Thymus (tissue), 11 donors: ENCODE data around the gene HDAC4. TPM values are rescaled to one million over a fixed set of nuclear protein-coding genes. Genes with fewer than 3 reads are reported as not detected.

Source experiments
- DNase-seq, 9 donors: peaks; one replicate each; pipeline ENCODE4 v3.0.0-alpha.2; 2013; ENCODE audit warnings: low spot score in 9 of 9, low read depth in 6 of 9, missing footprints in 1 of 9
- H3K27ac ChIP-seq, 2 donors: one replicate each; pipeline ENCODE4 v1.5.1; 2013; ENCODE audit warnings: control low read depth in 1 of 2, low read depth in 1 of 2, low read length in 1 of 2, mild to moderate bottlenecking in 1 of 2, moderate library complexity in 1 of 2
- H3K27me3 ChIP-seq, 2 donors: one replicate each; pipeline ENCODE4 v1.5.1; 2013; ENCODE audit warnings: low read length in 1 of 2; ENCODE audit not compliant: control insufficient read depth in 2 of 2, insufficient read depth in 1 of 2
- H3K36me3 ChIP-seq, 2 donors: one replicate each; pipeline ENCODE4 v1.5.1; 2013; ENCODE audit warnings: low read length in 1 of 2, mild to moderate bottlenecking in 1 of 2, moderate library complexity in 1 of 2; ENCODE audit not compliant: control insufficient read depth in 2 of 2, insufficient read depth in 2 of 2
- H3K4me1 ChIP-seq, 2 donors: one replicate each; pipeline ENCODE4 v1.5.1; 2013; ENCODE audit warnings: low read length in 2 of 2; ENCODE audit not compliant: control insufficient read depth in 2 of 2, insufficient read depth in 2 of 2
- H3K4me3 ChIP-seq, 2 donors: one replicate each; pipeline ENCODE4 v1.5.1; 2013; ENCODE audit warnings: low read length in 2 of 2, control low read depth in 1 of 2, mild to moderate bottlenecking in 1 of 2
- H3K9me3 ChIP-seq, 2 donors: one replicate each; pipeline ENCODE4 v1.5.1; 2013; ENCODE audit warnings: low read length in 1 of 2, mild to moderate bottlenecking in 1 of 2; ENCODE audit not compliant: control insufficient read depth in 2 of 2, insufficient read depth in 1 of 2
- WGBS: extraction: QIAGEN DNeasy Blood & Tissue Kit; methylation state at CpG from one replicate; pipeline ENCODE4 v1.1.7; 2013; 5-methylcytosine and 5-hydroxymethylcytosine counted together
- polyA plus RNA-seq: library from polyadenylated mRNA; stranded (reverse); fragments of 200-250 nt; gene quantifications from one replicate; pipeline ENCODE4 v1.2.3, GENCODE V29; 2013
- total RNA-seq: library from RNA; stranded (reverse); fragments of 120-200 nt; gene quantifications from one replicate; pipeline ENCODE4 v1.2.4, GENCODE V29; 2013
- donor health status: healthy.

The HDAC4 gene
- total and polyA plus RNA-seq, 2 donors: 7.8 to 17.9 TPM

DNA sequence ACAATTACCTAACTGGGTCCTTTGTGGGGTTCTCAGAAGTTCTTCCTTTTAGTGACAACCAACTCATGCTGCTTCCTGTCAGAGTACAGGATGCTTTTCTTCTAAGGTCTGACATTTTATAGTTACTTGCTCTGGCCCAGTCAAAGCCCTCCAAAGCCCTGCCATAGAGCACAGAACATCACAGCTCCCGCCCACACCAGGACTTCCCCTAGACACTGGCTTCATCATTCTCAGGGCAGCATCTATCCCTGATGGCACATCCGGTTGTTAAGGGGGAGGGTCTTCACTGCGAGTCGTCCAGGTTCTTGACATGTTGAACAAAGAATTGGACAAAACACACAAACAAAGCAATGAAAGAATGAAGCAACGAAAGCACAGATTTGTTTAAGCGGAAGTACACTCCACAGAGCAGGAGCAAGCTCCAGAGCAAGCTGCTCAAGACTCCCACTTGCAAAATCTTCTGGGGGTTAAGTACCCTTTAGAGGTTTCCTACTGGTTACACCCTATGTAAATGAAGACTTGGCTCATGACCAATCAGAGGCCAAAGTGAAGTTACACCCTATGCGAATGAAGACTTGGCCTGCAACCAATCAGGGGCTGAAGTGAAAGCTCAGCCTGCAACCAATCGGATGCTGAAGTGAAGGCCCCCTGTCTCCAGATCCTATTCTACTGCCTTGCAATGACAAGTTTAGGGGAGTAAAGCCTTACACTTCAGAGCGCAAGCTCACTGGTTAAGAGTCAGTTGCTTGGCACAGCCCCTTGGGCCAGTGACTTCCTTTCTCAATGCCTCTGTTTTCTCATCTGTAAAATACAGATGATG is 79.0 kb downstream of the HDAC4 start:
- Histone ChIP-seq H3K36me3 (peaks cover 0 to 16% of the 10 kb centered on the region in 2 donors), H3K4me1 (peaks cover 54 to 90% of the 10 kb centered on the region in 2 donors), H3K27ac (peak overlapping the region; percentile 91 to 98), H3K4me3 (no peak overlapping the region), H3K27me3 (no peaks in the 10 kb centered on the region), H3K9me3 (peaks cover 0 to 7% of the 10 kb centered on the region in 2 donors)
- DNase-seq: peak in 2 of 9 donors; percentile 51 to 80
- WGBS: 89% methylated on average over 9 of the region's 9 CpGs

DNA sequence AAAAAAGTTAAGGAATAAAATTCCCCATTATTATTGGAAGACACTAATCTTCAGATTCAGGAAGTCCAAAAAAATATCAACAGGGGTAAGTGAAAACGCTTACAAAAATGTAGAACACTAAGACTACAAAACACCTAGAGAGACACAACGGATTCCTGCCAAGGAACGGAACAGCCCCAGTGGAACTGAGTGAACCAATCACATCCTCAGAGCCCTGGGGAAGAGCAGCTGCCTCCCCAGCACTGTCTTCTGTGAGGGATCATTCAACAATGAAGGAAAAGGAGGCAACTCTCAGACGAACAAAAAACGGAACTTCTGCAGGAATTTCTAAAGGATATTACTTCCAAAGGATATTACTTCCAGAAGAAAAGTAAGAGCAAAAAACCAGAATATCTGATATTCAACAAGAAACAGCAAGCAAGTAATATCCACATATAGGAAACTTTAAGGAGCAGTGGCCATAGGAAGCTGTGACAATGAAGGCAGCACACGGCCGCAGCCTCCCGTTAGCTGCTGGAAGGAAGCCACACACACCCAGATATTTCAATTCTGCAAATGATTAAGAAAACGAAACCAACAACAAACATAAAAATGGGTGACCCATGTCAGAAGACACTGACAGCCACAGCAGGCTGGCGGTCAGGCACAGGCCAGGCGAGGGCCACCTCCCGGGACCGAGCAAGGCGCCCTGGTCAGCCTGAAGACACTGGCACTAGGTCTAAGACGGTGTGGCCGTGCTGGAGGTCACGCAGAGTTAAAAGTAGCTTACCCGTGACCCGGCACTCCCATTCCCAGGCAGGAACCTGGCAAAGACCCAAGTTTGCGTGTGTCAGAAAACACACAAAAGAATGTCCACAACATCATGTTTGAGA is 81.8 kb downstream of the HDAC4 start:
- no peak for DNase-seq
- Histone ChIP-seq H3K36me3 (peaks cover 0 to 17% of the 10 kb centered on the region in 2 donors), H3K9me3 (peaks cover 0 to 16% of the 10 kb centered on the region in 2 donors), H3K4me3 (peak overlapping the region; percentile 8 to 24), H3K4me1 (peaks cover 39 to 76% of the 10 kb centered on the region in 2 donors), H3K27ac (peak overlapping the region; percentile 67 to 72), H3K27me3 (no peaks in the 10 kb centered on the region)
- WGBS: 66% methylated on average over 20 of the region's 20 CpGs

DNA sequence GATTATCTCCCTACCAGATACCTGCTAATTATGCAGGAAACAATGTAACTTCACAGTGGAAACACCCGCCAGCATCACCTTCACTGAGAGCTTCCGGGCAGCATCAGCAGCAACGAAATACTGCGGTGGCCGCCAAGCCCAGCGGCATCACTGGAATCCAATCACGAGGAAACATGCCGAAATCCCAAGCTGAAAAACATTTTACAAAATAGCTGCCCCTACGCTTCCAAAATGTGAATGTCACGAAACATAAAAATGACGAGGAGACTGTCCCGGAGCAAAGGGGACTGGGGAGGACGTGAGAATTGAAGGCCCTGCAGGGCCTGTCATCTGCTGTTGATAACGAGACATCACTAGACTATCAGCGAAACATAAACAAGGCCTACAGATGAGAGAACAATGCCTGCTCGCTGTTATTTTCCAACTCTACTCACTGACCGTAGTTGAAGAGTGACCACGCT is 82.6 kb downstream of the HDAC4 start:
- H3K27ac ChIP-seq: no peak overlapping the region

DNA sequence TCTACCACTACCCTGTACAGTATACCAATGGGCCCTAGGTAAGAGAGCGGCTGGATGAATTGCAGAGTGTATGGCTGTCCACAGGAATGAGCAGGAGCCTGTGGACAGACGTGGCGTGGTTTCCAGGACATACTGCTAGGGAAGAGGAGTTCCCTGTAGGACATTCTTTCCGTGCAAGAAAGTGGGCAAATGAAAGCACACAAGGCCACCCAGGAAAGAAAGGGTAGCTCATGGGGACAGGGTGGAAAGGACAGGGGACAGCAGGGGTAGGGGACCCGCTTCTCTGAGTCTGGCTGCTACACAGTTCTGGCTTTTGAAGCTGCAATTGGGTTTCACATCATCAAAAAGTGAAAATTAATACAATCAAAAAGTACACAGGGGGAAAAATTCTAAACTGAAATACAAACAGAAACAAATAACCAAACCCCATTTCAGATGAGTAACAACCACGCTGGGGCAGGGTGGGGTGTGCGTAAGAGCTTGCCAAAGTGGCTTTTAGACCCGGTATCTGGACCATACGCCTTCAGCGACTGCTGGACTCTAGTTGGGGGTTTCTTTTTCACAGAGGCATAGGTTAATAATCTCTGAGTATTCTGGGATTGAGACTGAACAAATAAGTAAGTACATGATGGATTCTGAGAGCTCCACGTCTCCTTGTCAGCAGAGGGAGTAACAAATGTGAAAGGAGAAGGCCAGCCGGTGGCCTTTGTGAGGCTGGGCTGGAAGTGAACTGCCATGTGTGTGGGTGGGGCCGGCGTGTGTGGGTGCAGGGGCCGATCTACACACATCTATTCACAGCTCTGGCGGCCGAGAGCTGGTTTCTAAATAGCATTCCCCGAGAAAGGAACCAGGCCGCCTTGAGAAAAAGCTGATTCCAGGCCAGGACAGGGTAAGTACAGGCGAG is 84.0 kb downstream of the HDAC4 start:
- DNase-seq: no peak
- Histone ChIP-seq H3K4me3 (no peak overlapping the region), H3K36me3 (peaks cover 4 to 21% of the 10 kb centered on the region in 2 donors), H3K27ac (no peak overlapping the region), H3K9me3 (peaks cover 0 to 12% of the 10 kb centered on the region in 2 donors), H3K4me1 (peaks cover 23 to 74% of the 10 kb centered on the region in 2 donors), H3K27me3 (no peaks in the 10 kb centered on the region)
- 94% methylated on average over 20 of the region's 20 CpGs for WGBS

More for the DNA sequence above, 82.6 kb downstream of the HDAC4 start:
- 98% methylated on average over 18 of the region's 18 CpGs for WGBS
- Histone ChIP-seq H3K9me3 (peaks cover 0 to 16% of the 10 kb centered on the region in 2 donors), H3K27me3 (no peaks in the 10 kb centered on the region), H3K4me3 (no peak overlapping the region), H3K36me3 (peaks cover 0 to 14% of the 10 kb centered on the region in 2 donors), H3K4me1 (peaks cover 36 to 76% of the 10 kb centered on the region in 2 donors)
- no peak for DNase-seq

DNA sequence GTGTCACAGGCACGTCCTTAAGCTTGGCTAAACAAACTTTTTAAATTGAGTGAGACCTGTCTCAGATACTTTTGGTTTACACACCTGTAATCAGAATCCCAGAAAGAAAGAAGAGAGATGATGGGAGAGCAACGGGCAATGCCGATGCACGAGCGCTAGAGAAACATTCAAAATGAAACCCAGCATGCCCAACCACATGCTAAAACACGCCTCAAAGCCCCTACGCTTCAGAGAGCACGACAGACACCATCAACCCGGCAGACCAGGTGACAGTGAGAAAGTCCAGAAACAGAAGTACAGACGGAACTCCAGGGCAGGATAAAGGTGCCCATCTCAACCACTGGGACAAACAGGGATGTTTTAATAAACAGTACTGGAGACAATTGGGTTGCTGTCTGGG is 85.5 kb downstream of the HDAC4 start:
- Histone ChIP-seq H3K9me3 (peaks cover 0 to 9% of the 10 kb centered on the region in 2 donors), H3K4me1 (peaks cover 19 to 79% of the 10 kb centered on the region in 2 donors)

DNA sequence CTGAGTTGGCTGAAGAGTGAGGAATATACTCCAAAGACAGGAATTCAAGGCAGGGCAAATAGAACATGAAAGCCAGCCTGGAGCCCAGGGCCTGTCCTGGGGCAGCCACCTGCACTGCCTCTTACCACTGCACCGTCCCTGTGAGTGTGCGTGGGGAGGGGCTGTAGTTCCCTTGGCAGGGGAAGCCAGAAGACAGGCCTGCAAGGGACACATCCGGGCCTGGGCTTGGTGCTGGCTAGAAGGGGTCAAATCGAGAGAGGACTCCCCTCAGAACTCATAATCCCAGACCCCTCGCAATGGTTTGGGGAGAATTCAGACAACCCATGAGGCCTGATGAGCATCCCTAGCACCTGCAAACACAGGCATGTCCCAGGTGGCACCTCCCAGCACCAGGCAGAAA is 87.0 kb downstream of the HDAC4 start:
- DNase-seq: no peak
- peaks cover 0 to 9% of the 10 kb centered on the region in 2 donors for H3K9me3 ChIP-seq
- no peak overlapping the region for H3K4me3 ChIP-seq
- no peak overlapping the region for H3K27ac ChIP-seq
- H3K36me3 ChIP-seq: peaks cover 18 to 38% of the 10 kb centered on the region in 2 donors
- peaks cover 16 to 81% of the 10 kb centered on the region in 2 donors for H3K4me1 ChIP-seq
- H3K27me3 ChIP-seq: no peaks in the 10 kb centered on the region
- WGBS: 72% methylated on average over 5 of the region's 5 CpGs

More for the DNA sequence above, 85.5 kb downstream of the HDAC4 start:
- H3K4me3 ChIP-seq: no peak overlapping the region
- H3K27me3 ChIP-seq: no peaks in the 10 kb centered on the region
- no peak overlapping the region for H3K27ac ChIP-seq
- DNase-seq: no peak
- H3K36me3 ChIP-seq: peaks cover 13 to 33% of the 10 kb centered on the region in 2 donors
- WGBS: 95% methylated on average over 10 of the region's 10 CpGs

DNA sequence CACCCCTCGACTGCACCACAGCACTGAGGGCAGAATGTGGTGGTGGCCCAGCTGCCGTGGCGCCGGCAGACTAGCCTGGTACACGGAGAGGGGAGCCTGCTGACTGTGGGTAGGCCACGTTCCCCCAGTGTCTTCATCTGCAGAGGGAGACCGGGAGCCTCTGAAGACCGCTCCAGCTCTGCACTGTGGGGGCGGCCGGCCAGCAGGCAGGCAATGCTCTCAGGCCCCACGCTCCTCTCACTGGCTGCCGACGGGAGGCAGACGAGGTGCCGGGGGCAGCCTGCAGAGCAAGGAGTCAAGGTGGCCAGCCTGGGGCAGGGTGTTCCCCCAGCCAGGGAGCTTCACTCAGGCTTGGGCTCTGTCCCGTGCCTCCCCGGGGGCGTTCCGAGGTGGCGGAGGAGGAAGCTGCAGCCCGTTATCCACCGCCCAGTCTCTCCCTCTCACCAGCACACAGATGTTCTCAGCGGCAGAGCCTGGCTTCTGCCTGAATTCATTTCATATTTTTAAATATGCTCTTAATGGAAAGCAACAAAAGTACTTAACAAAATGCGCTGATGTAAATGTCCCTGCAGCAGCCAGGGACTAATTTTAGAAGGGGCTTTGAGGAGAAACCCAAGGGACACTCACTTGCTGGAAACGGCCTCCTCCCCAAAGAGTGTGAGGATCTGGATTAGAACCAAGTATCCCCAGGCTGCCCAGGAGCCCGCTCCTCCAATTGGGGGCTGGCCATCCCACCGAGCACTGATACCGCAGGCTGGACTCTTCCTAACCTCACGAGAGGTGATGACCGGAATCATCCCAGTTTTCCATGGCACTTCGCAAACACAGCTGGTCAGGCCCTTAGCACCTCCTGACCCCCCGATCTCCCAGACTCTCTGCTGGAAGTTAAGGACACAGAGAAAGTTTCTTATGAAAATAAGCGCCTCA is 87.8 kb downstream of the HDAC4 start:
- no peak overlapping the region for H3K27ac ChIP-seq
- H3K4me1 ChIP-seq: peaks cover 16 to 82% of the 10 kb centered on the region in 2 donors
- H3K9me3 ChIP-seq: peaks cover 0 to 9% of the 10 kb centered on the region in 2 donors
- H3K27me3 ChIP-seq: no peaks in the 10 kb centered on the region
- 92% methylated on average over 33 of the region's 33 CpGs for WGBS
- H3K4me3 ChIP-seq: no peak overlapping the region
- peaks cover 20 to 41% of the 10 kb centered on the region in 2 donors for H3K36me3 ChIP-seq
- no peak for DNase-seq
